NCI-H2171 treated with DMSO at 0.1 percent for 48 hours (cell line): Measurements from ENCODE around the gene MAPK7.

Experiments used
- DNase-seq: peaks from one replicate; lab custom pipeline; 2025; lab: John Stamatoyannopoulos, UW

Gene MAPK7

DNA sequence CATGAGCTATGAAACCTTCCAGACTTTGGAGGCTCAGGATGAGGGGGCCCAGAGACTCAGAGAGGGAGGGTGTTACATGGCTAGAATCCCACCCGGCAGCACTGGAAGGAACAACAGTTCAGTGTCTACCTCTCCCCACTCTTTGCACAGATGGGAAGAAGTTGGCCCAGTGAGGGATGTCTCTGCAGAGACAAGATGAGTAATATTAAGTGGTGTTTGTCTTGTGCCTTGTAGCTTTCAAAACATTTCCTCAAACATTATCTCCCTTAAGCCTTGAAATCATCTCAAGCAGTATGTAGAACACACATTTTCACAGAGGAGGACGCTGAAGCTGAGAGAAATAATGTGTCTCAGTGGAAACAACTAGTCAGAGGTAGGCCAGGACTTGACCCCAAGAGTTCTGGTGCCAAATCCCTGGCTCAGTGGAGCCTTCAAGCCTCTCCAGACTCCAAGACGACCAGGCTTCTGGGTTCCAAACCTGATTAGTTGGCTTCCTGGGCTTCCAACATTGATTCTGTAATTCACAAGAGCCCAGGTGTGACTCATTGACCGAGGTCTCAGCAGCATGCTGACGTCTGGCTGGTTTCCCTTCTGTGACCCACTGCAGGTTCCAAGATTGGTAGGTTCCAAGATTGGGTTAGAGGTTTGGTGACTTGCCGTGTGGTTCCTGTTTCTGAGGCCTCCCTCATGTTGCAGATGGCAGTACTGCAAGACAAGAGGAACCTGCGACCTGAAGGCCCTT, 40.1 kb downstream of the MAPK7 start:
- no peak for DNase-seq

DNA sequence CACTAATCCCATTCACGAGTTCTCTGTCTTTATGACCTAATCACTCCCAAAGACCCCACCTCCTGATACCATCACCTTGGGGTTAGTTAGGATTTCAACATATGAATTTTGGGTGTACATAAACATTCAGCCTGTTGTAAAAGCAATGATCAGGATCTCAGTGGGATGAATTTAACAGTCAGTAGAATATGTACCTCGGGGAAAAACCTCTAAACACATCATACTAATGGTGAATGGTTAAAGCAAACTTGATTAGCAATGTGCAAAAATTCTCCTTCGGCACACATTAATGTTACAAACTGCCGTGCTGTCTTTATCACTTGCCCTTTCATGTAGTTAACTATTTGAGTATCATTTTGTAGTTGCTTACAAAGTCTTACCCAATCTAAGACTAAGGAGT, 42.9 kb downstream of the MAPK7 start:
- no peak for DNase-seq

DNA sequence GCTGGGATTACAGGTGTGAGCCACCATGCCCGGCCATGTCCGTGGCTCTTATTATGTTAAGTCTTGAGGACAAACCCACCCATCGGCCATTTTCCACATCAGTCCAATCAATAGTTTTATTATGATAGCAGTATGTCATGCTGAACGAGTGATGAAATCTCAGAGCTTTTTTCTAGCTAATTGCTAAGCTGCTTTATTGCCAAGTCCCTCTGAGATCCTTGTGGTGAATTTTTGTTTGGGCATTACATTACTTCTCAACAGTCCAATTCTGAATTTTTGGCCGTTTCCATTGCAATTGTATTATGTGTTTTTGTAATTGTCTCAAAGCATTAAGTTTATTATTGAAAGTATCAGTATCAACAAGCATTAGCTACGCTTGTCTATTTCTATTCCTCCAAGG, 43.6 kb downstream of the MAPK7 start:
- no peak for DNase-seq

DNA sequence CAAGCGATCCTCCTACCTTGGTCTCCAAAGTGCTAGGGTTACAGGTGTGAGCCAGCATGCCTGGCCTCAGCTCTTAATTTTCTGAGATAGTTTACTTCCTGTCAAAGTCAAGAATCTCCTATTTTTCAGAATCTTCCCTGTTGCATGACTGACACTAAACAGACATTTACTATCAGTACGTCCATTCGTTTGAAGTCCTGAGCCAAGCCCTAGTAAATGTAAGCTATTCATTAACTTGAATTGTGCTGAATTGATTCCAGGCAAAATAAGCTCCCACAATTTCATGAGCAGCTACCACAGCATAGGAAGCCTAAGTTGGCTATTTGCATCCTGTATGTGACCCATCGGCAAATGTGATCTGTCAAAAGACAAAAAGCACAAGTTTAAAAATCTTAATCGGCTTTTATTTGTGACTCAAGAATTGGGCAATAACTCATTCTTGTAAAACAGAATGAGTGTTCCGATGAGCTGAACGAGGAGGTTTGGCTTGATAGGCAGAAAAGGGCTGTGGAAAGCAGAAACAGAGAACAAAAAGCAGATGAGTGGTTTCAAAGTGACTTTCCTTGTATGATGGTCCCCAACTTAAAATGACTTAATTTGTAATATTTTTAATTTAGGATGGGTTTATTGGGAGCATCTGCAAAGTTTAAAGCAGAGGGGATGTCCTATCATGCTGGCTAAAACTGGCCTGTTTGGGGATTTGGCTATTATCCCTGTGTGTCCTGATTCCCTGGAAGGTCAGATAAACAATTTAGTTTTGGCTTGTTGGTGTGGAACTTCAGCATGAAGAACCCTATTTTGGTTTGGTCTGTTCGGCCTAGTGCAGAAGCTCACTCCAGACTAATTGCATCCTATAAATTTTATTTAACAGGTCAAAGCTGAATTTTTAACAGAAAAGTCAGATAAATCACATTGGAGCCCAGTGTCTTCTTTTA, 46.9 kb downstream of the MAPK7 start:
- no peak for DNase-seq

DNA sequence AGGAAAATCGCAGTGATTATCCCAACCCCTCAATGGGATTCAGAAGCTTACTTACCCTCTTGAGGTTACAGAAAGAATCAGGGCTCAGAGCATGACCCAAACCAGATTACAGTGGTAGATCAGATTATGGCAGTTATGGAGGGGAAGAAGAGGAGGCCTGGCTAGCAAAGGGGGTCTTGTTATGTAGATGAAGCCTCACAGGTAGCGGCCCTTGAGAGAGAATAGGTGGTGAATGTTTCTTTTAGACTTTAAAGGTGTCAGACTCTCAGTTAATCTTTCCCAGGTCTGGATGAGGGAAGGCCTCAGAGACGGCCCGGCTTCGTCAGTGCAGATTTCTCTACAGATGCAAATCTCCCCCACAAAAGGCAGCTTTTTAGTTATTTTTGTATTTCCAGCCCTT, 48.3 kb downstream of the MAPK7 start:
- DNase-seq: no peak

DNA sequence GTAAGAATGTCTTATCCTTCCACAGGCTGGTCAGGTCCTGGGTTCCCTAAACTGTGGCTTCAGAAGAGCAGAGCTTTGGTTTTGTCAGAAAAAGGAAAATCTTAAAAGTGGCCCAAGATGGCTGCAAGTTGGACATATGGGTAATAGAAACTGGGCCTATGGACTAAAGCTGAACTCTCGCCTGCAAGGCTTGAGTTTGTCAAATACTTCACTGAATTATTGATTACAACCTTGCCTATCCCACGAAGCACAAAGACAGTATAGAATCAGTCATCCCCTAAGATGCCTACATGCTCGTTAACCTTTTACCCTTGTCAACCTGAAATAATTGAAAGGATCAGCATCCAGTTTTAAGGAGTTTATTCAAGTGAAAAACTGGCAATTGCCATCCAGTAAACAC, 53.4 kb downstream of the MAPK7 start:
- DNase-seq: no peak
